DMS153 (cell line): ENCODE data around the gene VDR.
A peak's percentile ranks its signal among the peaks of the same experiment; 100 is the strongest.
"Not testable (repeated sequence)": the region's sequence is repeated elsewhere in the genome, so short reads cannot be mapped to it uniquely, and the experiment has no call there.

Source experiments
- DNase-seq: peaks from one replicate; lab custom pipeline; 2025; lab: John Stamatoyannopoulos, UW

VDR gene

DNA sequence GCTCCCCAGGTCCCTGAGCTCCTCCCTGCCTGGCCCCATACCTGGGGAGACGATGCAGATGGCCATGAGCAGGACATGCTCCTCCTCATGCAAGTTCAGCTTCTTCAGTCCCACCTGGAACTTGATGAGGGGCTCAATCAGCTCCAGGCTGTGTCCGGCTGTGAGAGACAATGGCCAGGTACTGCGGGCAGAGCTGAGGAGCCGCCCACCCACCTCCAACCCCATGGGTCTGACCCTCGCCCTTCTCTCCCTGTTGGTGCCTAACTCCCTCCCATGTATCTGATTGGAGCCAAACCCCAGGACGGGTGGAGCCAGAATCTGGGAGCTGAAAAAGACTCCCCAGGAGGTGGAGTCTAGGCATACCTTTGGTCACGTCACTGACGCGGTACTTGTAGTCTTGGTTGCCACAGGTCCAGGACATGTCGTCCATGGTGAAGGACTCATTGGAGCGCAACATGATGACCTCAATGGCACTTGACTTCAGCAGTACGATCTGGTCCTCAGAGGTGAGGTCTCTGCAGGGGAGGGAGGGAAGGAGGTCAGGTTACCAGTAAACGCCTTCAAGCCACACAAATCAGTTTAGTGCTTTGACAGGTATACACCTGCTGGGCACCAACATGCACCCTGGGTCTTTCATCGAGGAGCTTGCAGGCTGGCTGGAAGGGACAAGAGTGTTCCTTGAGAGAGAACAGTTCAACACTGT, 58.3 kb downstream of the VDR start:
- no peak for DNase-seq

GRCh38 chr12:47845081-47845480, 59.7 kb downstream of the VDR start:
- no peak for DNase-seq

- peak; percentile 55 for DNase-seq
Observed at GRCh38 chr12:47844264-47845019, 60.4 kb downstream of the VDR start.

DNA sequence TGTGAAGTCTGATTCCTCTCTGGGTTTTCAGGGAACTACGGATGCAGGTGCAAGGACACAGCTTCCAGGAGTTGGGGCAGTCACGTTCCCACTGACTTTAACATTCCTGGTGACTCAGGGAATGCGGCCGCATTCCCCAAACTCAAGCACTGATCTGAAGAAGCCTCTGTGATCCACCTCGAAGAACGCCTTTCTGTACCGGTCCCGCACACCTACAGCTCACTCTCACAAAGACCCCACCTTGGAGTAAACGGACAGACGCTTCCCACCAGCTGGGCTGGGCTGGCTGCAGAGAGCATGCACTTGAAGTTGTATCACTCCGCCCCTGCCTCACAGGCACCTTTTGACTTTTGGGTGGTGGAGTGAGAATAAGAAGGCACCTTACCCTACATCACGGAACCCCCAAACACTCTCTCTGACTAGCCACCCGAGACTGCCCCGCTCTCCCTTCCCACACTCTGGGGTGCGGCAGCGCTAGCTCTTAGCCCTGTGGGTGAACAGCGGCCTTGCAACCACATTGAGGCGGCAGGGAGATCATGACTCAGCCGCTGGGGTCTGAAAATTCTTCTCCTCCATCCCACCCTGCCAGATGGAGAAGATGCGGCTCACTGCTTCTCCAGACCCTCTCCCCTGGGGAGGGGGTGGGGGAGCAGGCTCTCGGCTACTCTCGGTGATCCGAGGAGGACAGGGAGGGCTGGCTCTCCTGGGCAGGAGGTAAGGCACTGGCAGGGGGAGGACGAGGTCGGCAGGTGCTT, 61.4 kb downstream of the VDR start:
- DNase-seq = no peak

GRCh38 chr12:47842543-47842942, 62.3 kb downstream of the VDR start:
- DNase-seq = not testable (repeated sequence)

GRCh38 chr12:47841910-47842309, 62.9 kb downstream of the VDR start:
- DNase-seq = no peak

GRCh38 chr12:47841501-47841900, 63.3 kb downstream of the VDR start:
- DNase-seq = no peak

DNA sequence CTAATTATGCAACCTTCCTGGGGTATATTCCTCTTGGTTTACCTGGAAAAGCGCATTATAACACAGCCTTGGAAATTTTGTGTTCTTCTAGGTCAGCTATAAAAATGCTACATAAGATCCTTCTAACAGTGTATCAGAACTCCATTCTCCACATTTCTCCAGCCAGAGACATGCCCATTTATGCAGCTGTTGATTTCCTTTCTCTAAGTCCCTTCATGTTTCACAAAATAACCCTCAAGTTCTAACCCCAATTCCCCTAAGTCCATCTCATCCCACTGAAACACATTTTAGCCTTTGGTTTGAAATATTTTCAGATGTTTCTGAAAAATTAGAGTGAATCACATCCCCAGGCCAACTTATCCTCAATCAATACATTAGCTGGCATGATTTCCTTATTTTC, 64.2 kb downstream of the VDR start:
- no peak for DNase-seq

GRCh38 chr12:47839214-47839876, 65.4 kb downstream of the VDR start:
- no peak for DNase-seq

- DNase-seq = no peak
Observed at GRCh38 chr12:47838286-47838931, 66.4 kb downstream of the VDR start.

DNA sequence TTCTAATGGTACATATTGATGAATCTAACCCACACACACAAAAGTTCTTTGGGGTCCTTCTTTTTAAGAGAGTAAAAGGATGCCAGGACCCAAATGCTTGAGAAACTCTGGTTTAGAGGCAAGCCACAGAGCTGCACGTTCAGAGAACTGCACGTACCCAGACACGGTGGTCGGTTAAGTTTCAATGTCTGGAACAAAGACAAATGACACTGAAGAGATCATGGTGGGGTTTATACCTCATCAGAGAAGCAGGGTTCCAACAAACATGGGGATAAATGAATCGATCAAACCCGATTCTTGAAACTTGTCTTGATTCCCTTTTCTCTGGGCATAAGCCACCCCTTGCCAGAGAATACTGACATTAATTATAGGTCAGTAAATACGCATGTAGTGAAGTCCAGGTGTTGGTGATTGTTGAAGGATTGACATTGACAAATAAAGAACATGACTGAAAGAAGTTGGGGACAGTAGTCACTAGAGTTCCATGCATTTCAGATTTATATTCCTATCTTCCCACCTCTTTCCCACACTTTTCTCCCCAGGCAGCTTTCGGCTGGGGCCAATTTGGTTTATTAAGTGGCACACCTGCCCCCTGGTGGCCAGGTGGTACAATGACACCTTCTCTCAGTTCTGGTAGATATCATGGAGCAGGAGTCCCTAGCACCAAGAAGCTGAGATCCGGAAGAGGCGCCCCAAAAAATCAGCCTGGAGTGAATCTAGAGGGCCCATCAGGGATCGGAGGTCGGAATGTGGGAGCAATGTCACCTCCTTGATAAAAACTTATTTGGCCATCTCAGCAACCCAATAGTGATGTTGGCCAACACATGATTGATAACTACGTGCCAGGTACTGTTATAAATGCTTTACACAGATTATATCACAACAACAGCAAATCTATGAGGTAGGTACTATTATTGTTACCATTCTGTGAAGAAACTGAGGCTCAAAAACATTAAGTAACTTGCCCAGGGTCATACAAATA, 67.3 kb downstream of the VDR start:
- DNase-seq = peak; percentile 52

GRCh38 chr12:47835831-47836155, 69.0 kb downstream of the VDR start:
- DNase-seq = no peak

DNA sequence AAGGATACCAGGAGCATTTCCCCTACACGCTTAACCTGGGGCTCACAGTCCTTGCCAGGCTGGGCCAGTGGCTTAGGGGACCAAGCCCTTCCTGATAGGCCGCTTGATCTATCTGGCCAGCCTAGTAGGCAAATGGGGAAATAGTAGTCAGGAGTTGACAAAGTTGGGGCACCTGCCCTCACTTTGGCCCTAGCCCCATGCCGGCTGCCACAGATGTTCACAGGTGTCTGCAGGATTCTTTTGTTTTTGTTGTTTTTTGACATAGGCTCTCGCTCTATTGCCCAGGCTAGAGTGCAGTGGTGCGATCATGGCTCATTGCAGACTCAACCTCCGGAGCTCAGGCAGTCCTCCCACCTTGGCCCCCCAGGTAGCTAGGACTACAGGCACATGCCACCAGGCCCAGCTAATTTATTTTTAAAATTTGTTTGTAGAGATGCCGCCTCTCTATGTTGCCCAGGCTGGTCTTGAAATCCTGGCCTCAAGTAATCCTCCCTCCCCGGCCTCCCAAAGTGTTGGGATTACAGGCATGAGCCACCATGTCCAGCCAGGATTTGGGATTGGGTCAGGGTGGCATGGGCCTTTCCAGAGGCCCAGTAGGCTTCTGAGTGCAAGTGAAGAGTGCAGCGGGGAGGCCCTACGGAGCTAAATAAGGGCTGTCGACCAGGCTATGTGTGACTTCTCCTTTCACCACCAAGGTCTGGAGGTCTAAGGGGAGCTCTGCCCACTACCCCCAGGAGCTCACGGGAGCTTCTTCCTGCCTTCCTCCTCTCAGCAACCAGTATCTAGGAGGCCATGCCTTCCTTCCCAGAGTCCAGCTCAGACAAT, 69.6 kb downstream of the VDR start:
- no peak for DNase-seq

- no peak for DNase-seq
Observed at GRCh38 chr12:47834199-47834903, 70.4 kb downstream of the VDR start.

GRCh38 chr12:47833591-47834012, 71.2 kb downstream of the VDR start:
- DNase-seq = no peak

GRCh38 chr12:47832263-47832933, 72.4 kb downstream of the VDR start:
- no peak for DNase-seq

- DNase-seq = no peak
Observed at GRCh38 chr12:47829584-47829983, 75.2 kb downstream of the VDR start.

DNA sequence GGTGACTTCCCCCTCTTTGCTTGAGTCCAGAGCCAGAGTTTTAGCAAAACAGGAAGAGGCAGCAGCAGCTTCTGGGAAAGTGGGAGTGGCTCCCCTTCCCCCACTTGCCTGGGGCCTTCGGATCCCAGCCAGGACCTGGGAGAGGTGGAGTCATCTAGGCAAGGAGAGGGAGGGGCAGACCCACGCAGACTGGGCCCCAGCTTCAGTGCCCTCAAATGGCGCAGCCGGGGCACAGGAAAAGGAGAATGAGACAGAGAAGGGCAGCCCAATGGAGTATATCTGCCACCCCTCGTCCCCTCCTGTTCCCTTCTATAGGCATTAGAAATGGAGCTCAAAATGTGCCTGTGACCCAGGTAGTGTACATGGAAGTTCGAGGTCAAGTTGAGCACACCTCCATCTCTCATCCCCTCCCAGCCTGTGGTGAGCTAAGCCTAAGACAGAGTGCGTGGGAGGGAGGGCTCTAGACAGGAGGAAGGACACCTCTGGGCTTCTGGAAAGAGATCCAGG, 75.8 kb downstream of the VDR start:
- DNase-seq = peak; percentile 38
